Measurements from ENCODE around the gene CNDP1. TPM values are rescaled to one million over a fixed set of nuclear protein-coding genes. Genes with fewer than 3 reads are reported as not detected.
A peak's percentile ranks its signal among the peaks of the same experiment; 100 is the strongest.

The CNDP1 gene
- total RNA-seq, 1 donor from 2014 or later: 0.10 TPM

DNA sequence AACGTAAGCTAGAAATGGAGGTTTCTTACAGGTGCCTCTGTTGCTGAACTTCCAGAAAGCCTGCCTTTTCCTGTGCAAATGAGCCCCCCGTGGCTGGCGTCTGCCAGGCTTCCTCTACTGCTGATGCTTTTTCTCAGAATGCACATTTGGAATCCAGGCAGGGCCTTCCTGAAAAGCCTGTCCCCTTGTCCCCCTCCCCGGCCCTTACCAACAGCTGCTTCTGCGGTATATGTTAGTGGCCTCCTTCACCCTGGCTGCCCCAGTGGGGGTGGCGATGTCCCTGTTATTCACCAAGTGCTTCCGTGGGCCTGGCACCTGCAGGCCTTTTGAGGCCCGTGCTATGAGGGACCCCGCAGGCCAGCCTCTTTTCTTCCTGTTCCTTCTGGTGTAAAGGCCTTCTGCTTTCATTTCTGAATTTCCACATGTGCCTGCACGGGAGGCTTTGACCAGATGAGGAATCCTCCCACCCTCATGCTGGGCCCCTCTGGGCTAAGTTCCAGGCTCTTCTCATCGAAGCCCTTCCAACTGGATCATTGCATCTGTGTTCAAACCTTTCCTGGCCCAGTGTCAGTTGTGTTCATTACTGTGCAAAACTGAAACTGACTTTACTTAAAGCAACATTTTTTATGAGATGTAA is 27.7 kb upstream of the CNDP1 start:
- DNase-seq: peak; percentile 97

DNA sequence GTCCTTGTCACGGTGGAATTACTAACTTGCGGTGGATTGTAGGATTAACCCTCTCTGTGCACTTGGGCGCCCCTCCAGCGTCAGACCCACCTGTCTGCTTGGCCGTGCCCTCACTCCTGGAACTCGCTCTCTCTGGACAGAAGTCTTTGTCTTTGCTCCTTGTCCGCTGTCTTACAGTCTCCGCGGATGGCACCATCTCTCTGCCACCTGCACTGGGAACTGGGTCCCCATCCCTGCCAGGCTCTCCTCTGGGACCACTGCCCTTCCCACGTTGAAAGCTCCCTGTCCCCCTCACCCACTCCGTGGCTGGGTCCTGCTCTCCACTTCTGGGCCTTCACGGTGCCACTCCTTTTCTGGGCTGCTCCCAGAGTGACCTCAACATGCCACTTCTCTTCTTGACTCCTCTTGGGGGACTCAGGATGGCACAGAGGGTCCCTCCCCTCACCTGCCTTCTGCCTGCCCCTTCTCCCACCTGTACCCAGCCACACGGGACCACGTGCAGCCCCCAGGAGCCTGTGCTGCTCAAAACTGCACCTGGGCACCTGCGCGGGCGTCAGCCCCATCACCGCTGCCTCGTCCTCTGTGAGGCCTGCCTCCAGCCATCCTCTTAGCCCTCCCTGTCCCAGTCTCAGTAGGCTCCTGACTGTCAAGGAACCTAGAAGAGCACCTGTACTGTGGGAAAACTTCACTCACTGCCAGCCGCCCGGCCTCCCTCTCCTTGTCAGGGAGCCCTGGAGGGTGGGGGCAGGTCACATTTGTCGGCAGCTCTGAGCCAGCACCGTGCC is 27.0 kb upstream of the CNDP1 start:
- DNase-seq: no peak

DNA sequence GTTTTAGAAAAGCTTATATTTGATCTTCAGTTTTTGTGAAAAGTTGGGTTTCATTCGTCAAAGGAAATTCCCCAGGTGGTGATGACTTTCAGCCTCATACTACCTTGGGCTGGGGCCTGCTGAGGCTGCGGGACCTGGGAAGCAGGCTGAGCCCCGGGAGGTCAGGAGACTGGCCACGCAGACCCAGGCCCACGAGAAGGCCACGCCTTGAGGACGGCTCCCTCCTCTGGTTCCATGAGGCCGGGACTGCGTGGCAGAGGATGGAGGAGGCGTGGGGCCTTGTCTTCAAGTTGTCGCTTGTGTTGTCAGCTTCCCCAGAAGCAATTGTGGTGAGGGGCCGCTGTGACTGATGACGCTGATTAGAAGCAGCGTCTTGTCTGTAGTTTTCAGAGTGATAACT is 26.4 kb upstream of the CNDP1 start:
- DNase-seq: no peak

DNA sequence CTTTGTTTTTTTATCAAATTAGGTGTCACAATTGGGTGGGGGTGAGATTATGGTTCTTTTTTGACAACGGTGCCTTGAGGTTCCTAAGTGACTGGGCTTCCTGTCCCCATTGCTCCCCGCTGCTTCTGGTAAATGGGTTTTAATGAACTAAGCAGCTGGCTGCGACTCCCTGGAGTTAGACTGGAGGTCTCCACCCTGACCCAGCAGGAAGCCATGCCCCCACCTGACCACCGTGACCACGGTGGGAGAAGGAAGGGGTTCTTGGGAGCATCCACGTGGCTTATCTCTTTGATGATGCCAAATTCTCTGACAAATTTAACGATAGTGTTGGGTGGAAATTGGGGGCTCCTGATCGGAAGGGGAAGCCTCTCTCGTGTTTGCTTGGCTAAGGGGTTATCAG is 25.9 kb upstream of the CNDP1 start:
- no peak for DNase-seq

DNA sequence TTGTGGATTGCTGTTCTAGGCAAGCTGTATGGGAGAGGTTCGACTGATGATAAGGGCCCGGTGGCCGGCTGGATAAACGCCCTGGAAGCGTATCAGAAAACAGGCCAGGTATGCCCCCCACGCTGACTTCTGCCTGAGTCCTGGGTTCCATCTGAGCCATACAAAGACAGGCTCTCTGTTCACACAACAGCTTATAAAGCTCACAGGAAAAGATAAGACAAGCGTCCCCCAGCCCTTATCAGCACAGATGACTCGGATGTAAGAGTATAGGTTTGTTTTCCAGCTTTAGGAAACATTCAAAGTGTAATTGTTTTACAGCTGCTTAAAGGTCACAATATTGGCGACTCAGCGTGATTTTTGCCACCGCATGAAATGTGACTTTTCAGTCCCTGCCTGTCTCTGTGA is 25.5 kb upstream of the CNDP1 start:
- no peak for DNase-seq

DNA sequence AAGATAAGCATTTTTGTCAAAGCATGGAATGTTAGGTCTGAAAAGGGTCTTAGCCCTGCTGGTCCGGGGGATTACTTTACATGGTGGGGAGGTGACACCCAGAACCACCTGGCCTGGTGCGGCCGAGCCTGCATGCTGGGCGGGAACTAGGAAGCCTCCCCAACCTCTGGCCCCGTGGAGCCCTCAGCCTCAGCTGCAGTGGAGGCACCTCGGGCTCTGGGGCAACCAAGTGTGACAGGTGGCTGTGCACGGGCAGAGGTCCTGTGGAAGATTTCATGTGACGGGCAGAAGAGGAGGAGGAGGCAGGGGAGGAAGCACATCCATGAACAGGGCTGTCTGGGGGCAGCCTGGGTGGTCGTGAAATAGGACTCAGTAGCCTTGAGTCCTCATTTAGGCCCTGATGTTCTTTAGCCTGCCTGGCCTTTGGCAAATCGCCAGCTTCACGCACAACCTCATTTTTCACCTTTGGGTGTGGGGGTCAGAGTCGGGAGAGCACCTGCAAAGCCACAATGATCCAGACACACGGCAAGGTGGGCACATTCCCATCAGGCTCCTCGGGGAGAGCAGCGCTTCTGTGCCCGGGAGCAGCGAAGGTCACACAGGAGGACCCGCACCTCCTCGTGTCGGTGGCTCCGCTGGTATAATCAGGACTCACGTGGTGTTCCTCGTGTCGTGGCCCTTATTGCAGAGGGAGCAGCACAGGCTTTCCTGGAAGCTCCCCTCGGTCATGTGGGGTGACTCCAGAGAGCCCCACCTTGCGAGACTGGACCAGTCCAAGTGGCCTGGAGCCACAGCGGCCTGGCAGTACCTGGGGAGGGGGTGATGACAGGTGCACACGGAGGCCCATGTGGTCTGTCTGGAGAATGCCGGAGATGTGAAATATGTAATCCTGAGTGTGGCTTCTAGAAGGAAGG is 24.2 kb upstream of the CNDP1 start:
- DNase-seq: no peak

DNA sequence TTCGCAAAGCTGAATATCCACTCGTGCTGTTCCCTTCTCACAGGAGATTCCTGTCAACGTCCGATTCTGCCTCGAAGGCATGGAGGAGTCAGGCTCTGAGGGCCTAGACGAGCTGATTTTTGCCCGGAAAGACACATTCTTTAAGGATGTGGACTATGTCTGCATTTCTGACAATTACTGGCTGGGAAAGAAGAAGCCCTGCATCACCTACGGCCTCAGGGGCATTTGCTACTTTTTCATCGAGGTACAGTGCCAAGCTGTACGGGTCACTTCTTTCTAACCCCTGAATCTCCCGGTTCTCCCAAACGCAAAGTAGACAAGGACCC is 23.6 kb upstream of the CNDP1 start:
- no peak for DNase-seq

DNA sequence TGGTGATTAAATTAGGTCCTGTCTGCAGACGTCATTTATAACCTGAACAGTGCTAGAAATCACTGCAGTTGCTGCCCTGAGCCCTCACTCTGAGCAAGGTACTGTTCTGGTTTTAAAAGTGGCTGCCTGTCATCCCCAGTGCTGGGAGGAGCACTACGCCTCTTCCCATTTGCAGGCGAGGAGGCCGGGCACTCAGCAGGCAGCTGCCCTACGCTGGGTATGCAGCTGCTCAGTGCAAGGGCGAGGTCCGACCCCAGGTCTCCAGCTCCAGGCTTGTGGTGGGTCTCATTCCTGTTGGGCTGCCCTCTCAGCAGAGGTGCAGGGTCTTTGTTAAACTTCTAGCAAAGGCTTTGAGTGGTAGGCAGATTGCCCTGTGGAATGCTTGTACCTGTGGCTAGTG is 22.5 kb upstream of the CNDP1 start:
- no peak for DNase-seq

DNA sequence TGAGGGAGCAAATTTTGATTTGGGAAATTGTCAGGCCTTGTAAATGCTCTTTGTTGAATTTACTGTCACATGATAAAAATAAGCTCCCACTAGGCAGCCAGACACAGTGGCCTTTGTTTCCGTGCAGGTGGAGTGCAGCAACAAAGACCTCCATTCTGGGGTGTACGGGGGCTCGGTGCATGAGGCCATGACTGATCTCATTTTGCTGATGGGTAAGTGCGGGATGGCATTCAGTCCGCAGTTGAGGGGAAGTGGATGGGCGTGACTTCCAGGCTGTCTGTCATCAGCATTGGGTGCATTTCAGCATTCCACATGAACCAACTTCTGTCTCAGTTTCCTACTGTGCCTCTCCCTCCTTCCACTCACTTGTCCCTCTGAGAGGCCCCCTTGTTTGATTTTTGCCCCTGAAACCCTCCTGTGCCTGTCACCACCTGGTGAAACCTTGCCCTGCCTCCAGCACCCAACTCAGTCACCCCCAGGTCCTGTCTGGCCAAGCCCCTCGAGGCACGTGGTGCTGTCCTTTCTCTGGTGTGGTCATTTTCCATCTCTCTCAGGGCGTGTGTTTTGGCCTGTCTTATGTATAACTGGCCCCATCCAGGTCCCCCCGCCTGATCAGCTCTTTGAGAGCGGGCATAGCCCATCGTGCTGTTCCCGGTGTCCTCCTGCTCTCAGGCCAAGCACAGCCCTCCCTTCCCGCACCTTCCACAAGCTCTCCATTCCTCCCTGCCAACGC is 21.8 kb upstream of the CNDP1 start:
- DNase-seq: no peak

DNA sequence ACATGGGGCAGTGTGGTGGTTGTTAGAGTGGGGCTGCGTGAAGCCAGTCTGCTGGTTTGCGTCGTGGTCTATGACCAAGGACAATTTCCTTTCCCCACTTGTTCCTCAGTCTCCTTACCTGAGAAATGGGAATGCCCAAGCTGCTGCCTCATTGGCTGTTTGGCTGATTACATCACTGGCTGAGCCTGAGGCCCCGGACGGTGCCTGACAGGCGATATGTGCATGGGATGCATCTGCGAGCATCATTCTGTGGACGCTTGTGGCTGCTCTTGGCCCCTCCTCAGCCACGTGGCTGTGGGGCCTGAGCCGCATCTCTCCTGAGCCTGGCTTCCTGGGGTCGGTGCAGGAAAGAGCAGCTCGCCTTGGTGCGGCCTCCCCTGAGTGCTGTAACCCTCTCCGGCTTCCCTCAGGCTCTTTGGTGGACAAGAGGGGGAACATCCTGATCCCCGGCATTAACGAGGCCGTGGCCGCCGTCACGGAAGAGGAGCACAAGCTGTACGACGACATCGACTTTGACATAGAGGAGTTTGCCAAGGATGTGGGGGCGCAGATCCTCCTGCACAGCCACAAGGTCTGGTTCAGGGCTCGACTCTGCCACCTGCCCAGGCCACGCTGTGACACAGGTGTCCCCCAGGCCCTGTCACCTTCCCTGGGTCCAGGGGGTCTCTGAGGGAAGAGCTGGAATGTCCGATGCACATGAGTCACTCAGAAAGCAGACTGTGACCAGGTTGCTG is 21.0 kb upstream of the CNDP1 start:
- no peak for DNase-seq

DNA sequence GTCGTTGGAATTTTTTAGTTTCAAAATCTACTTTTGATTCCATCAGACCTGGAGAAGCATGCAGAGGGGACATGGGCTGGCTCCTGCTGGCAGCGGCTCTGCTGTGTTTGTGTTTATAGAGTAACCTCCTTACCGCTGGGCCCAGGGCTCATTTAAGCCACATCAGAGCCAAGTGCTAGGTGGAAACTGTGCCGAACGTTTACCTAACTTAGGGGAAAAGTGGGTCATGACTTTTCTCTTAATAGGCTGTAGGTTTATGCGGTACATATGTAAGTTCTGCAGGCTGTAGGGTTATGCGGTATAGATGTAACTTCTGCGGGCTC is 20.5 kb upstream of the CNDP1 start:
- no peak for DNase-seq

DNA sequence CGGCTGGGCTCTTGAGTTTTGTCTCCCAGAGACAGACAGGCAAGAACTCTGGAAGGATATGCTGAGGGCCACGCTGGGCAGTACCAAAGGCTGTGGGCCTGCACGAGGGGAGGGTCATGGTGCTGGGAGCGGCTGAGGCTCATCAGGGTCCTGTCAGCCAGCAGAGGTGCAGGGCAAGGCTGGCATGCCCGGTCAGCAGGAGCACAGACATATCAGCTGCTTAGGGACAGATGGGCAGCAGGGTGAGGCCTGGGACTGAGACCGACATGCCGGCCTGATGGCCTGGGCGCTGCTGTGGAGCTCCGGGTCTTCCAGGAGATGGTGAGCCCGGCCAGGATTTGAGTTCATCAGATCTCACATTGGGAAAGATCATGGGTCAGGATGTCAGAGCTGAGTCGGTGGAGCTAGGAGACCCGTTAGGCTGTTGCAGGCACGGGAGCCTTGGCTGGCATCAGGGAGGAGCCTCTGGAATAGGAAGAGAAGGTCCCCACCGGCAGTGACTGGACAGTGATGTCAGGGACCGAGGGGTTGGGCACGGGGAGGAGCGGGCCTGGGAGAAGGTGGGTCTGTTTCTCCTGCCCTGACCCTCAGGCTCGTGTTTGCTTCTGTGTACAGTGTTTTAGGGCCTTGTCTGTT is 19.3 kb upstream of the CNDP1 start:
- no peak for DNase-seq

DNA sequence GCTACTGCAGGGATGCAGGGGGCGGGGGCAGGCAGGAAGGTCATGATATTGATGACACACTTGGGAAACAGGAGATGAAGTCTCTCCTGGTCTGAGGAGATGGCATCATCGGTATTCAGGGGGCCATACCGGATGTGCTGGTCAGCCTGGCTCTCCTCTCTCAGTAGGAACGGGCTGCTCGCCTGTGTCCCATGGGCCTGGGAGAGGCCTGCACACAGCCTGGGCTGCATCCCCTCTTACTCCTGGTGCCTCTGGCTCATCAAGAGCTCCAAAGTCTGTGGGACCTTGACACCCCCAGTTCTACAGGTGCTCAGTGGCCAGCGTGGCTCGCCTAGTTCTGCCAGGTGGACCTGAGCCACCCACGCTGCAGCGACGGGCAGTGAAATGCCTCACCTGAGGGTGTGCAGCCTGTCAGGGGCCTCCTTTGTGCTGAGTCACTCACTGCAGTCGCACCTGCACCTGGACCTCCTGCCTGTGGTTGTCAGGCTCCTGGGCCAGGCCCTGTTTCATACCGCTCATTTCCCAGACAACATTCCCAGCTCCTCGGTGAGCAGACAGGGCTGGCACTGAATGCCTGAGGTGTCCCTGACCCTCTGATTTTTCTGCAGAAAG is 18.6 kb upstream of the CNDP1 start:
- DNase-seq: no peak

DNA sequence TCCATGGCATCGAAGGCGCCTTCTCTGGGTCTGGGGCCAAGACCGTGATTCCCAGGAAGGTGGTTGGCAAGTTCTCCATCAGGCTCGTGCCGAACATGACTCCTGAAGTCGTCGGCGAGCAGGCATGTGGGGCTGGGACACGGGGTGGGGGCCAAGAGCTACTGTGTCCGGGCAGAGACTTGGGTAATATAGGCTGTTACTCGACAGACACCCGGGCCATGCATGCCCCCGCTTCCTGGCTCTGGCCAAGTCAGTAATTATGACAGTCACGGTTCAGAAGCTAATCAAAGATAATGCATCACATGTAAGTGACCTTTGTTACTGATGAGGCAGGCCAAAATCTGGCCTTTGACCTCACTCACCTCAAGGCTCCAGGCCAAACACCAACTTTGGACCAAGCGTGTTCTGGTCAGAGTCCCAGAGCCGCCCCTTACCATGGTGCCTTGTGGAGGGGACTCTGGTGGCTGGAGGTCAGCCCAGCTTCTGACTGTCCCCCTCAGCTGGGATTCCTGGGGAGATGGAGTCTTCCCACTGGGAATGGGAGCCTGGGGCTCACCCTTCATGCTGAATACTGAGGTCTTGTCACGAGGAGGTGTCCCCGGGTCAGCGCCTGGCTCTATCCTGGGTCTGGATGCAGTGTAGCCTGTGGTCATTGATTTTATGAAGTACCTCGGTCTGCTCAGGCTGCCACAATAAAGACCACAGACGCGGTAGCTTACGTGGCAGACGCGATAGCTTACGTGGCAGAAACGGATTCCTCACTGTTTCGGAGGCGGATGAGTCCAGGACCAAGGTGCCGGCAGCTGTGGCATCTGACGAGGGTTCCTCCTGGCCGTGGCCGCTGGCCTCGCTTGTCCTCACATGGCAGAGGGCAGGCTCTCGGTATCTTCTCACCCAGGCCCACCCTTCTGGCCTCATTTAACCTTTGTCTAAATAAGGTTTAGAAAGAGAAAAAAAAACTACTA is 17.7 kb upstream of the CNDP1 start:
- DNase-seq: no peak

DNA sequence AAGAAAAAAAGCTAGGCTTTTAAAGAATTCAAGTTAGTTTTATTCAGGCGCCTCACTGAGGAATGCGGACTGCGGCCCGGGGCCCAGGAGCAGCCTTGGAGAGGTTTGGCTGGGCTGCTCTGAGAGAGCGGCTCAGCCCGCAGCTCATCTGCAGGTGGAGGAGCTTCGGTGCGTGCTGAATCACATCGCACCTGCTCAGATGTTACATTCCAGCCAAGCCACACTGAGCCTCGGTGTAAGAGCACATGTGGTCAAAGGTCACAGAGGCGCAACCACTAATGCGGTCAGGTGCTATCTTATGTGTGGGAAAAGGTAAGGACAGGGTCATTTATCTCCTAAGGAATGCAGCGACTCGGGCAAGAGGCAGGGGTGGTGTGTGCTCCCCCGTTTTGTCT is 17.1 kb upstream of the CNDP1 start:
- no peak for DNase-seq

DNA sequence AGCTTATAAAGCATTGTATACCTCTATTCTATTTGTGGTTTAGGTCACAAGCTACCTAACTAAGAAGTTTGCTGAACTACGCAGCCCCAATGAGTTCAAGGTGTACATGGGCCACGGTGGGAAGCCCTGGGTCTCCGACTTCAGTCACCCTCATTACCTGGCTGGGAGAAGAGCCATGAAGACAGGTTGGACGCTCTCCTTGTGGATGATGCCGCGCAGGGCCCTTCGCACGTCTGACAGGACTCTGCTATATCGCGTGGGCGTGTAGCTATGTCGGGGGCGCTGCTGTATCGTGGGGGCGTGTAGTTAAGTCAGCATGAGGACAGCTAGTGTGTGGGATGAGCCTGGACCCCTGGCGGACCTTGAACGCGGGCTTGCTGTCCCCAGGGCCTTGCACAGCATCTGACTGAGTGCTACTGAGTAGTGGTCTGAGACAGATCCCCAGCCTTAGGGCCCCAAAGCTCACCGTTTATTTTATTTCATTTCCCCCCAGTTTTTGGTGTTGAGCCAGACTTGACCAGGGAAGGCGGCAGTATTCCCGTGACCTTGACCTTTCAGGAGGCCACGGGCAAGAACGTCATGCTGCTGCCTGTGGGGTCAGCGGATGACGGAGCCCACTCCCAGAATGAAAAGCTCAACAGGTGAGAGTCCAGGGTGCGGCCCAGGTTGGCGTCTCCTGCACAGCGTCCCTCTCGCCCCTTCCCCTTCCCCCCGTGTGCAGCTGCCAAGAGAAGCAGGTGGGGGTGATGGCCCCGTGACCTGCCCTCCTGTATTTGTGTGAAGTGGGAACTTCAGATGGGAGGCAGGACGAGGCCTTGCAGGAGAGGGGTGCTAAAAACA is 15.6 kb upstream of the CNDP1 start:
- no peak for DNase-seq

DNA sequence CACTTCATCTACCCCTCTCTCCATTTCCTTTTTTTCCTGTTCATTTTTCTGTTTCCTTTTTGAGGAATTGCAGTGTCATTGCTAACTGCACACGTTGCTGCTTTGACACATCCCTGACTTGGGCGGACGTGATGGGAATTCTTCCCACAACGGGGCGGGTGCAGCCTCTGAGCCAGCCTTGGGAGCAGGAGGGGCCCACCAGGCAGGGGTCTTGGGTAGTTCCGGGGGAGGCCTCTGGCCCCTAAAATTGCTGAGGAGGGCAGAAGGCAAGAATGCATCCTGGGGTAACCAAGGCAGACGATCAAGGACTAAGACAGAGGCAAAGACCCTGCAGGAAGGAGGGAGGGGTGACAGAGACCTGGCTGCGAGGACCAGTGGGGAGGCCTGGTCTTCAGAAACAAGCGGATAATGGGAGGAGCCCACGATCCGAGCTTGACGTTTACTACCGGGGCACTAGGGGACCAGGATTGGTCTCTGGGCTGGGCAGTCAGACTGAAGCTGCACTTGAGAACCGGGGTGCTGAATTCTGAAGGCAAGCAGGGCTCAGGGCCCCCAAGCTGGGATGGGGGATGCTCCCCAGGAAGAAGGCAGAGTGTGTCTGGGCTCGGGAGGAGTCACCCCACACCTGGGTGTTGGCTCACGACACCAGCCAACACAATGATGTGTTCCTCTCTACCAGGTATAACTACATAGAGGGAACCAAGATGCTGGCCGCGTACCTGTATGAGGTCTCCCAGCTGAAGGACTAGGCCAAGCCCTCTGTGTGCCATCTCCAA is 14.8 kb upstream of the CNDP1 start:
- DNase-seq: no peak

Data from skin of body (tissue), 2 donors.